Testis (tissue), 3 donors: ENCODE measurements around the gene TNS1. TPM values are rescaled to one million over a fixed set of nuclear protein-coding genes. Genes with fewer than 3 reads are reported as not detected.

Experiments used
- DNase-seq: peaks from one replicate; pipeline ENCODE4 v3.0.0-alpha.2; 2019
- H3K27ac ChIP-seq, 2 donors: fragments of 200-600 bp; sonication (generic); one replicate each; pipeline ENCODE4 v1.5.1; 2019
- H3K27me3 ChIP-seq: fragments of 200-600 bp; sonication (generic); one replicate; pipeline ENCODE4 v1.5.1; 2019
- H3K36me3 ChIP-seq: fragments of 200-600 bp; sonication (generic); one replicate; pipeline ENCODE4 v1.5.1; 2017; ENCODE audit warnings: low read depth; ENCODE audit errors: missing control alignments
- H3K4me1 ChIP-seq: fragments of 200-600 bp; sonication (generic); one replicate; pipeline ENCODE4 v1.5.1; 2019
- H3K4me3 ChIP-seq, 2 donors: fragments of 200-600 bp; sonication (generic); one replicate each; pipeline ENCODE4 v1.5.1; 2017 to 2019
- H3K9me3 ChIP-seq: fragments of 200-600 bp; sonication (generic); one replicate; pipeline ENCODE4 v1.5.1; 2017
- CTCF ChIP-seq, 3 experiments: fragments of 450-650 bp in 2 of 3; fragments of 200-600 bp in 1 of 3; sonication (generic) in 1 of 3; IDR thresholded peaks; one replicate each; pipeline ENCODE4 v1.5.1; 2016 to 2019; ENCODE audit warnings: antibody characterized with exemption in 3 of 3, mild to moderate bottlenecking in 2 of 3, moderate library complexity in 1 of 3
- POLR2A ChIP-seq: fragments of 450-650 bp; IDR thresholded peaks from one replicate; pipeline ENCODE4 v1.6.1; 2017; ENCODE audit warnings: antibody characterized with exemption, mild to moderate bottlenecking, moderate library complexity
- WGBS, 2 donors: methylation state at CpG; one replicate each; pipeline ENCODE4 v1.1.5; 2018; 5-methylcytosine and 5-hydroxymethylcytosine counted together
- intact Hi-C: fragments of 100-400 bp; cut with DNase I; formaldehyde crosslinking; loops from one replicate; pipeline ENCODE4 v1.15.1; 2023; ENCODE audit warnings: low total_unique reads
- polyA plus RNA-seq: library from polyadenylated mRNA; stranded (reverse); fragments of 350-450 nt; fragmentation: Illumina TruSeq; extraction: RNeasy Lipid Tissue Mini Kit (QIAGEN cat#74804); gene quantifications from one replicate; pipeline ENCODE4 v1.2.3, GENCODE V29; 2014; ENCODE audit warnings: low read depth, low replicate concordance; ENCODE audit not compliant: insufficient read depth
- total RNA-seq, 2 donors: library from RNA; depleted of rRNA; stranded (reverse); fragments of >200 nt; gene quantifications; one replicate each; pipeline ENCODE4 v1.2.3, GENCODE V29; 2016

TNS1 gene
- total and polyA plus RNA-seq, 3 donors from 2014 or later: 75.9 to 256 (median 227) TPM

- no peak for TF ChIP-seq CTCF (IDR thresholded peaks at IDR 0.05)
- TF ChIP-seq POLR2A: no peak
- 45 to 65% methylated on average over 3 to 5 of the region's 5 CpGs for WGBS, 2 donors
- no peak for DNase-seq
- no peak overlapping the region for H3K4me3 ChIP-seq
- H3K27me3 ChIP-seq: no peaks in the 10 kb centered on the region
- intact Hi-C loops: loop anchor here (5.0 kb wide), 1 partner anchor 196 kb away; no protein-coding TSS in a partner anchor
- H3K36me3 ChIP-seq: no peaks in the 10 kb centered on the region
- no peaks in the 10 kb centered on the region for H3K9me3 ChIP-seq
- peak overlapping the region in 1 of 2 donors; percentile 54 for H3K27ac ChIP-seq
- peaks cover 9% of the 10 kb centered on the region for H3K4me1 ChIP-seq
Measured at GRCh38 chr2:217790681-217791392, 212.0 kb downstream of the TNS1 start.

- H3K9me3 ChIP-seq: no peaks in the 10 kb centered on the region
- peaks cover 9% of the 10 kb centered on the region for H3K4me1 ChIP-seq
- intact Hi-C loops: loop anchor here (5.0 kb wide), 1 partner anchor 197 kb away; no protein-coding TSS in a partner anchor
- TF ChIP-seq POLR2A (no peak), CTCF (IDR thresholded peaks at IDR 0.05) (no peak)
- no peak for DNase-seq
- H3K36me3 ChIP-seq: no peaks in the 10 kb centered on the region
- H3K4me3 ChIP-seq: no peak overlapping the region
- 50 to 54% methylated on average over 10 of the region's 10 CpGs for WGBS, 2 donors
- no peaks in the 10 kb centered on the region for H3K27me3 ChIP-seq
- H3K27ac ChIP-seq: peak overlapping the region in 1 of 2 donors; percentile 54
Measured at GRCh38 chr2:217790195-217790594, 212.6 kb downstream of the TNS1 start.

- H3K9me3 ChIP-seq: no peaks in the 10 kb centered on the region
- intact Hi-C loops: loop anchor here (5.0 kb wide), 1 partner anchor 198 kb away; no protein-coding TSS in a partner anchor
- WGBS, 2 donors: 52 to 60% methylated on average over 10 to 13 of the region's 13 CpGs
- DNase-seq: no peak
- peak overlapping the region in 1 of 2 donors; percentile 54 for H3K27ac ChIP-seq
- peak overlapping the region in 1 of 2 donors; percentile 24 for H3K4me3 ChIP-seq
- no peaks in the 10 kb centered on the region for H3K36me3 ChIP-seq
- H3K27me3 ChIP-seq: no peaks in the 10 kb centered on the region
- H3K4me1 ChIP-seq: peaks cover 9% of the 10 kb centered on the region
- TF ChIP-seq POLR2A (no peak), CTCF (IDR thresholded peaks at IDR 0.05) (no peak)
Measured at GRCh38 chr2:217789736-217790181, 213.0 kb downstream of the TNS1 start.

- DNase-seq: peak; percentile 89
- TF ChIP-seq POLR2A (no peak), CTCF (IDR thresholded peaks at IDR 0.05) (peak; percentile 98 to 99 (median 99))
- 29 to 35% methylated on average over 13 to 15 of the region's 15 CpGs for WGBS, 2 donors
- Histone ChIP-seq H3K9me3 (no peaks in the 10 kb centered on the region), H3K27me3 (no peaks in the 10 kb centered on the region), H3K4me3 (peak overlapping the region in 1 of 2 donors; percentile 24), H3K27ac (peak overlapping the region in 1 of 2 donors; percentile 54), H3K36me3 (no peaks in the 10 kb centered on the region), H3K4me1 (peaks cover 9% of the 10 kb centered on the region)
- intact Hi-C loops: no loop called here
Measured at GRCh38 chr2:217789003-217789735, 213.6 kb downstream of the TNS1 start.
